ENCODE results near the gene ECI1.

DNA sequence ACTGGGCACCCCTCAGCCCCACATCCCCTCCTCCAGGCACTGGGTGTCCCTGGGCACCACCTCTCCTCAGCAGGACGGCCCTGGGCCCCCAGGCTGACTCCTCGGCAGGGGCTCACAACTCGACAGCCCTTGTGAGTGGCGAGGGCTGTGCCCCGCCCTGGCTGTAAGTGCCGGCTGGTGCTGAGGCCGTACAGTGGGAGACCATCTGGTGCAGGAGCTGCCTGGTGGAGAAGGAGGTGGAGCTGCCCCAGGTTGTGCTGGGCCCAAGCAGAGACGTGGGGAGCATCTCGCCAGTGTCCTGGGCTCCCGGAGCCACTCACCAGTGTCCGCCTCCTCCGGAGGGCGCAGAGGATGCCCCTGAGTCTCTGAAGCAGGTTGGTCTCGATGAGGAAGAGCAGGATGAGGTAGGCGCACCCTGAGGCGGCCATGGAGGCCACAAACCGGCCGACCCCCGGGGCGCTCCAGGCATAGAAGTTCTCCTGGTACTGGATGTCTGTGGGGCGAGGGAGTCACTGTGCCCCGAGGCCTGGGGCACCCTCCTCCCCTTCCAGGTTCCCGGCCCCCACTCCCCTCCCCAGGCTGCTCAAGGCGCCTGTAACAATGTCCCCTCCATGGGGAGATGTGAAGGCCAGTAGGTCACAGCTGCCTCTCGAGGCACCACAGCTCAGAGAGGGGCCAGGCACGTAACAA, 31.6 kb upstream of the ECI1 start:
- TF ChIP-seq, protein P1, sequence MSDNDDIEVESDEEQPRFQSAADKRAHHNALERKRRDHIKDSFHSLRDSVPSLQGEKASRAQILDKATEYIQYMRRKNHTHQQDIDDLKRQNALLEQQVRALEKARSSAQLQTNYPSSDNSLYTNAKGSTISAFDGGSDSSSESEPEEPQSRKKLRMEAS (IDR thresholded peaks at IDR 0.05): no peak
- TF ChIP-seq YY1 (IDR thresholded peaks at IDR 0.05; ENCODE audit: low read depth): no peak
- no peak for TF ChIP-seq EP300 (IDR thresholded peaks at IDR 0.05; ENCODE audit: borderline replicate concordance)
- no peak for TF ChIP-seq CREB1 (IDR thresholded peaks at IDR 0.05; ENCODE audit: low read depth)
